Measurements from ENCODE around the gene SYVN1. TPM values are rescaled to one million over a fixed set of nuclear protein-coding genes. Genes with fewer than 3 reads are reported as not detected.
A peak's percentile ranks its signal among the peaks of the same experiment; 100 is the strongest.
"Not testable (repeated sequence)": the region's sequence is repeated elsewhere in the genome, so short reads cannot be mapped to it uniquely, and the experiment has no call there.

The SYVN1 gene
- total RNA-seq, 2 donors from 2014 or later, result 30.2 to 31.6 TPM

GRCh38 chr11:65159012-65159411, 24.7 kb upstream of the SYVN1 start:
- ATAC-seq (no peak), DNase-seq (ENCODE audit: low spot score in 2 of 2) (no peak)
- Mint-ChIP-seq H3K9me3 (no peaks in the 10 kb centered on the region), H3K27ac (no peak overlapping the region), H3K36me3 (no peaks in the 10 kb centered on the region)

- H3K36me3 Mint-ChIP-seq, result no peaks in the 10 kb centered on the region
- ATAC-seq (no peak), DNase-seq (ENCODE audit: low spot score in 2 of 2) (no peak)
- no peak overlapping the region for H3K27ac Mint-ChIP-seq
- H3K9me3 Mint-ChIP-seq, result no peaks in the 10 kb centered on the region
Observed at GRCh38 chr11:65157336-65157735, 23.0 kb upstream of the SYVN1 start.

- no peaks in the 10 kb centered on the region for H3K36me3 Mint-ChIP-seq
Observed at GRCh38 chr11:65156926-65157325, 22.6 kb upstream of the SYVN1 start.

GRCh38 chr11:65156256-65156655, 21.9 kb upstream of the SYVN1 start:
- H3K9me3 Mint-ChIP-seq, result no peaks in the 10 kb centered on the region
- H3K27ac Mint-ChIP-seq, result no peak overlapping the region
- ATAC-seq (no peak), DNase-seq (ENCODE audit: low spot score in 2 of 2) (no peak)
- no peaks in the 10 kb centered on the region for H3K36me3 Mint-ChIP-seq

More at GRCh38 chr11:65156926-65157325, 22.6 kb upstream of the SYVN1 start:
- ATAC-seq (no peak), DNase-seq (ENCODE audit: low spot score in 2 of 2) (no peak)
- Mint-ChIP-seq H3K27ac (no peak overlapping the region), H3K9me3 (no peaks in the 10 kb centered on the region)

GRCh38 chr11:65152122-65152521, 17.8 kb upstream of the SYVN1 start:
- Mint-ChIP-seq H3K36me3 (no peaks in the 10 kb centered on the region), H3K27ac (peak overlapping the region in 1 of 2 donors; percentile 45), H3K9me3 (no peaks in the 10 kb centered on the region)
- ATAC-seq, result no peak
- DNase-seq (ENCODE audit: low spot score in 2 of 2), result no peak

GRCh38 chr11:65151331-65151899, 17.1 kb upstream of the SYVN1 start:
- Mint-ChIP-seq H3K27ac (no peak overlapping the region), H3K36me3 (no peaks in the 10 kb centered on the region), H3K9me3 (no peaks in the 10 kb centered on the region)
- DNase-seq (ENCODE audit: low spot score in 2 of 2) (no peak), ATAC-seq (no peak)

- Mint-ChIP-seq H3K9me3 (no peaks in the 10 kb centered on the region), H3K27ac (no peak overlapping the region), H3K36me3 (no peaks in the 10 kb centered on the region)
- ATAC-seq, result peak; percentile 92 to 96
- peak in 1 of 2 donors; percentile 27 for DNase-seq (ENCODE audit: low spot score in 2 of 2)
Observed at GRCh38 chr11:65150509-65151299, 16.4 kb upstream of the SYVN1 start.

- not testable (repeated sequence) for H3K36me3 Mint-ChIP-seq
Observed at GRCh38 chr11:65150131-65150508, 15.8 kb upstream of the SYVN1 start.

GRCh38 chr11:65148657-65149056, 14.3 kb upstream of the SYVN1 start:
- no peak for DNase-seq (ENCODE audit: low spot score in 2 of 2)
- Mint-ChIP-seq H3K36me3 (no peaks in the 10 kb centered on the region), H3K9me3 (no peaks in the 10 kb centered on the region), H3K27ac (no peak overlapping the region)
- no peak for ATAC-seq

More at GRCh38 chr11:65150131-65150508, 15.8 kb upstream of the SYVN1 start:
- not testable (repeated sequence) for H3K27ac Mint-ChIP-seq; H3K9me3 Mint-ChIP-seq; ATAC-seq; DNase-seq (ENCODE audit: low spot score in 2 of 2)

GRCh38 chr11:65147352-65148075, 13.2 kb upstream of the SYVN1 start:
- no peaks in the 10 kb centered on the region for H3K36me3 Mint-ChIP-seq
- DNase-seq (ENCODE audit: low spot score in 2 of 2) (no peak), ATAC-seq (no peak)
- no peak overlapping the region for H3K27ac Mint-ChIP-seq
- no peaks in the 10 kb centered on the region for H3K9me3 Mint-ChIP-seq

- Mint-ChIP-seq H3K36me3 (no peaks in the 10 kb centered on the region), H3K9me3 (no peaks in the 10 kb centered on the region), H3K27ac (no peak overlapping the region)
- DNase-seq (ENCODE audit: low spot score in 2 of 2) (no peak), ATAC-seq (no peak)
Observed at GRCh38 chr11:65141896-65142494, 7.7 kb upstream of the SYVN1 start.

- no peak for DNase-seq (ENCODE audit: low spot score in 2 of 2)
- peak overlapping the region; percentile 51 to 99 for H3K27ac Mint-ChIP-seq
- H3K9me3 Mint-ChIP-seq, result no peaks in the 10 kb centered on the region
- H3K36me3 Mint-ChIP-seq, result peaks cover 9 to 10% of the 10 kb centered on the region in 2 donors
- ATAC-seq, result no peak
Observed at GRCh38 chr11:65136515-65137096, 2.3 kb upstream of the SYVN1 start.

GRCh38 chr11:65135633-65136145, 1.4 kb upstream of the SYVN1 start:
- H3K9me3 Mint-ChIP-seq, result no peaks in the 10 kb centered on the region
- H3K36me3 Mint-ChIP-seq, result peaks cover 9 to 10% of the 10 kb centered on the region in 2 donors
- ATAC-seq (no peak), DNase-seq (ENCODE audit: low spot score in 2 of 2) (no peak)
- peak overlapping the region; percentile 99 for H3K27ac Mint-ChIP-seq

- H3K36me3 Mint-ChIP-seq, result peaks cover 9 to 10% of the 10 kb centered on the region in 2 donors
- H3K9me3 Mint-ChIP-seq, result no peaks in the 10 kb centered on the region
- ATAC-seq (peak; percentile 88 to 90), DNase-seq (ENCODE audit: low spot score in 2 of 2) (peak; percentile 76 to 85)
- peak overlapping the region; percentile 99 for H3K27ac Mint-ChIP-seq
Observed at GRCh38 chr11:65134952-65135632, 773 bp upstream of the SYVN1 start.

GRCh38 chr11:65133724-65134123, 595 bp downstream of the SYVN1 start:
- ATAC-seq (no peak), DNase-seq (ENCODE audit: low spot score in 2 of 2) (no peak)
- peaks cover 9 to 10% of the 10 kb centered on the region in 2 donors for H3K36me3 Mint-ChIP-seq
- H3K27ac Mint-ChIP-seq, result peak overlapping the region; percentile 99
- no peaks in the 10 kb centered on the region for H3K9me3 Mint-ChIP-seq
